Progenitor cell of endocrine pancreas (in vitro differentiated cells): ENCODE data around the gene PTTG1IP. TPM values are rescaled to one million over a fixed set of nuclear protein-coding genes. Genes with fewer than 3 reads are reported as not detected.
A peak's percentile ranks its signal among the peaks of the same experiment; 100 is the strongest.

Experiments
- DNase-seq: peaks from one replicate; pipeline ENCODE4 v3.0.0; 2021; ENCODE audit warnings: low spot score; ENCODE audit not compliant: unreplicated experiment
- H3K27ac Mint-ChIP-seq: 2 replicates; pipeline ENCODE4 v1.8.0; 2021; ENCODE audit warnings: mild to moderate bottlenecking, moderate library complexity, mixed read lengths
- H3K27me3 Mint-ChIP-seq: 2 replicates; pipeline ENCODE4 v1.8.0; 2021; ENCODE audit warnings: mixed read lengths
- H3K36me3 Mint-ChIP-seq: 2 replicates; pipeline ENCODE4 v1.8.0; 2022; ENCODE audit warnings: mixed read lengths; ENCODE audit not compliant: insufficient read depth
- H3K4me1 Mint-ChIP-seq: 2 replicates; pipeline ENCODE4 v1.8.0; 2021; ENCODE audit warnings: low read depth, mixed read lengths
- H3K4me3 Mint-ChIP-seq: 2 replicates; pipeline ENCODE4 v1.8.0; 2021; ENCODE audit warnings: low read depth, mild to moderate bottlenecking, moderate library complexity, mixed read lengths
- H3K9me3 Mint-ChIP-seq: 2 replicates; pipeline ENCODE4 v1.8.0; 2021; ENCODE audit warnings: low read depth, mixed read lengths
- total RNA-seq: library from RNA; stranded (reverse); gene quantifications from 2 replicates; pipeline ENCODE4 v1.2.1, GENCODE V29; 2021
- TF ChIP-seq, protein P1 (sequence below): fragments of 200-600 bp; sonication (generic); IDR thresholded peaks from one replicate; pipeline ENCODE4 v1.5.0; 2021; ENCODE audit warnings: antibody characterized with exemption, mild to moderate bottlenecking; ENCODE audit not compliant: unreplicated experiment

PTTG1IP gene
- total RNA-seq, 1 donor from 2014 or later = 221 TPM

DNA sequence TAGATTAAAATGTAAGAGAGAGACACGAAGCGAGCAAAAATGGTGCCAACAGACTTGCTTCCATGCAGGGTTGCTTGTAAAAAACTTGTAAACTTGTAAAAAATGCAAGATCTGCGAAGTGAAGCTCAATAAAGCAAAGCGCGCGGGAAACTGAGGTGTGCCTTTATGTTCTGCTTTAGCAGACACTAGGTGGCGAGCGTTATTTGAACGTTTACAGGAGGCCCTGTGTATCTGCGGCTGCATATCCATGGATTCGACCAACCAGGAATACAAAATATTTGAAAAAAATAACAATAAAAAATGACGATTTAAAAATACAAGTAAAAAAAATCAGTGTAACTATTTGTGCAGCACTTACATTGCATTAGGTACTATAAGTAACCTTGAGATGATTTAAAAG, 73.4 kb downstream of the PTTG1IP start:
- Mint-ChIP-seq H3K27ac (no peak overlapping the region), H3K4me1 (peaks cover 22% of the 10 kb centered on the region), H3K4me3 (peak overlapping the region; percentile 97), H3K27me3 (no peaks in the 10 kb centered on the region), H3K36me3 (peaks cover 7% of the 10 kb centered on the region), H3K9me3 (no peaks in the 10 kb centered on the region)
- TF ChIP-seq, protein P1, sequence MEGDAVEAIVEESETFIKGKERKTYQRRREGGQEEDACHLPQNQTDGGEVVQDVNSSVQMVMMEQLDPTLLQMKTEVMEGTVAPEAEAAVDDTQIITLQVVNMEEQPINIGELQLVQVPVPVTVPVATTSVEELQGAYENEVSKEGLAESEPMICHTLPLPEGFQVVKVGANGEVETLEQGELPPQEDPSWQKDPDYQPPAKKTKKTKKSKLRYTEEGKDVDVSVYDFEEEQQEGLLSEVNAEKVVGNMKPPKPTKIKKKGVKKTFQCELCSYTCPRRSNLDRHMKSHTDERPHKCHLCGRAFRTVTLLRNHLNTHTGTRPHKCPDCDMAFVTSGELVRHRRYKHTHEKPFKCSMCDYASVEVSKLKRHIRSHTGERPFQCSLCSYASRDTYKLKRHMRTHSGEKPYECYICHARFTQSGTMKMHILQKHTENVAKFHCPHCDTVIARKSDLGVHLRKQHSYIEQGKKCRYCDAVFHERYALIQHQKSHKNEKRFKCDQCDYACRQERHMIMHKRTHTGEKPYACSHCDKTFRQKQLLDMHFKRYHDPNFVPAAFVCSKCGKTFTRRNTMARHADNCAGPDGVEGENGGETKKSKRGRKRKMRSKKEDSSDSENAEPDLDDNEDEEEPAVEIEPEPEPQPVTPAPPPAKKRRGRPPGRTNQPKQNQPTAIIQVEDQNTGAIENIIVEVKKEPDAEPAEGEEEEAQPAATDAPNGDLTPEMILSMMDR = peak; percentile 54
- no peak for DNase-seq

DNA sequence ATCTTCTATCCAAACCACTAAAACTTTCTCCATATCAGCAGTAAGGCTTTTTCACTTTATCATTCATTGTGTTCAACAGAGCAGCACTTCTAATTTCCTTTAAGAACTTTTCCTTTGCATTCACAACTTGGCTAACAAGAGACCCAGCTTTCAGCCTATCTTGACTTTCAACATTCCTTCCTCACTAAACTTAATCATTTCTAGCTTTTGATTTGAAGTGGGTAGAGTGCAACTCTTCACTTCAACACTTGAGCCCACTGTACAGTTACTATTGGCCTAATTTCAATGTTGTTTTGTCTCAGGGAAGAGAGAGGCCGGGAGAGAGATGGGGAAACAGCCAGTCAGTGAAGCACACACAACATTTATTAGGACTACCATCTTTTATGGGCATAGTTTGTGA, 73.8 kb downstream of the PTTG1IP start:
- Mint-ChIP-seq H3K27ac (no peak overlapping the region), H3K9me3 (no peaks in the 10 kb centered on the region), H3K4me1 (peaks cover 22% of the 10 kb centered on the region), H3K36me3 (peaks cover 3% of the 10 kb centered on the region), H3K4me3 (peak overlapping the region; percentile 97), H3K27me3 (no peaks in the 10 kb centered on the region)
- TF ChIP-seq, protein P1 = no peak
- DNase-seq = no peak

Other genes with a start within 250 kb of the PTTG1IP start
- not detected in 2 replicates for gene KRTAP10-9, start 246.6 kb downstream of the PTTG1IP start, total RNA-seq
- not detected in 2 replicates for gene KRTAP10-10, start 236.3 kb downstream of the PTTG1IP start, total RNA-seq
- not detected in 2 replicates for gene KRTAP10-11, start 227.3 kb downstream of the PTTG1IP start, total RNA-seq
- not detected in 2 replicates for gene KRTAP12-4, start 219.0 kb downstream of the PTTG1IP start, total RNA-seq
- gene KRTAP12-3, start 215.8 kb downstream of the PTTG1IP start, total RNA-seq = not detected in 2 replicates
- not detected in 2 replicates for gene KRTAP12-2, start 206.8 kb downstream of the PTTG1IP start, total RNA-seq
- not detected in 2 replicates for gene KRTAP12-1, start 191.5 kb downstream of the PTTG1IP start, total RNA-seq
- gene KRTAP10-12, start 176.5 kb downstream of the PTTG1IP start, total RNA-seq = not detected in 2 replicates
- gene TSPEAR, start 162.1 kb downstream of the PTTG1IP start, total RNA-seq = not detected in 2 replicates
- 78.7 and 85.2 TPM in 2 replicates for gene UBE2G2, start 71.9 kb downstream of the PTTG1IP start, total RNA-seq
- 65.0 and 73.5 TPM in 2 replicates for gene SUMO3, start 55.6 kb downstream of the PTTG1IP start, total RNA-seq
- gene ITGB2, start 47.2 kb upstream of the PTTG1IP start, total RNA-seq = 0.41 and 0.47 TPM in 2 replicates
- gene SLX9, start 66.3 kb upstream of the PTTG1IP start, total RNA-seq = 33.1 and 36.0 TPM in 2 replicates
- 17.0 and 19.1 TPM in 2 replicates for gene ADARB1, start 200.9 kb upstream of the PTTG1IP start, total RNA-seq